Measurements from ENCODE around the gene DNM3. TPM values are rescaled to one million over a fixed set of nuclear protein-coding genes. Genes with fewer than 3 reads are reported as not detected.

Gene DNM3
- total and polyA plus RNA-seq, 2 experiments from 2014 or later: 5.2 to 12.2 TPM

DNA sequence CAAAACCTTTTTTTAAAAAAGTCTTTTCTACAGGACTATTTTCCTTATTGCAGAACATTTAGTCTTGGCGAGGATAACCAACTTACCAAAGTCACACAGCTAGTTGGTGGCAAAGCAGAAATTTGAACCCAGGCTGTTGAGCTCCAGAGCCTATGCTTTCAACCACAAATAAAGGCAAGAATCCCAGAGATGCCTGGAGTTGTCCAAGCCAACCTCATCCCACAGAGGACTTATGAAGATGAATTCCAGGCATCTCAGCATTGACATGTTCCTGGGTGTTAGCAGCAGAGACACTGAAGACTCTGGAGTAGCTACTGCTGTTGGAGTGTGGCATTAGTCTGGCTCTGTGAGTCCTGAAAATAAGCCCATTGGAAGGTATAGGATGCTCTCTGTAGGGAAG lies 291.5 kb downstream of the DNM3 start:
- H3K4me3 ChIP-seq: no peak overlapping the region
- H3K9me2 ChIP-seq (ENCODE audit: insufficient read depth): no peaks in the 10 kb centered on the region
- H2AFZ ChIP-seq: no peak overlapping the region
- Mint-ChIP-seq H3K4me3 (no peak overlapping the region), H3K4me1 (no peaks in the 10 kb centered on the region), H3K27ac (no peak overlapping the region), H3K36me3 (ENCODE audit: low read depth) (no peaks in the 10 kb centered on the region), H3K27me3 (ENCODE audit: insufficient read depth, low read depth, poor library complexity) (peaks cover 2% of the 10 kb centered on the region), H3K9me3 (peaks cover 3% of the 10 kb centered on the region; the same call in 1 of the 3 replicates)
- H3K27ac ChIP-seq (ENCODE audit: low read depth): no peak overlapping the region
- no peaks in the 10 kb centered on the region for H3K4me1 ChIP-seq (ENCODE audit: insufficient read depth)
- no peaks in the 10 kb centered on the region for H3K79me2 ChIP-seq (replicated peaks; ENCODE audit: insufficient read depth)
- TF ChIP-seq POLR2AphosphoS5 (IDR thresholded peaks at IDR 0.05; ENCODE audit: low read depth) (no peak), ZNF331 (CRISPR knock-in tag; IDR thresholded peaks at IDR 0.05; ENCODE audit: low read depth) (no peak), CREB1 (CRISPR knock-in tag; IDR thresholded peaks at IDR 0.05; ENCODE audit: low read depth) (no peak), EZH2phosphoT487 (IDR thresholded peaks at IDR 0.05; ENCODE audit: unreplicated experiment) (no peak), JUNB (IDR thresholded peaks at IDR 0.05; ENCODE audit: unreplicated experiment) (no peak), STAT1 (IDR thresholded peaks at IDR 0.05; ENCODE audit: unreplicated experiment) (no peak), EZH2 (IDR thresholded peaks at IDR 0.05; ENCODE audit: low read depth, unreplicated experiment) (no peak), NANOG (IDR thresholded peaks at IDR 0.05; ENCODE audit: borderline replicate concordance) (no peak), ZNF114 (CRISPR knock-in tag; IDR thresholded peaks at IDR 0.05) (no peak)
- TF ChIP-seq, protein P1, sequence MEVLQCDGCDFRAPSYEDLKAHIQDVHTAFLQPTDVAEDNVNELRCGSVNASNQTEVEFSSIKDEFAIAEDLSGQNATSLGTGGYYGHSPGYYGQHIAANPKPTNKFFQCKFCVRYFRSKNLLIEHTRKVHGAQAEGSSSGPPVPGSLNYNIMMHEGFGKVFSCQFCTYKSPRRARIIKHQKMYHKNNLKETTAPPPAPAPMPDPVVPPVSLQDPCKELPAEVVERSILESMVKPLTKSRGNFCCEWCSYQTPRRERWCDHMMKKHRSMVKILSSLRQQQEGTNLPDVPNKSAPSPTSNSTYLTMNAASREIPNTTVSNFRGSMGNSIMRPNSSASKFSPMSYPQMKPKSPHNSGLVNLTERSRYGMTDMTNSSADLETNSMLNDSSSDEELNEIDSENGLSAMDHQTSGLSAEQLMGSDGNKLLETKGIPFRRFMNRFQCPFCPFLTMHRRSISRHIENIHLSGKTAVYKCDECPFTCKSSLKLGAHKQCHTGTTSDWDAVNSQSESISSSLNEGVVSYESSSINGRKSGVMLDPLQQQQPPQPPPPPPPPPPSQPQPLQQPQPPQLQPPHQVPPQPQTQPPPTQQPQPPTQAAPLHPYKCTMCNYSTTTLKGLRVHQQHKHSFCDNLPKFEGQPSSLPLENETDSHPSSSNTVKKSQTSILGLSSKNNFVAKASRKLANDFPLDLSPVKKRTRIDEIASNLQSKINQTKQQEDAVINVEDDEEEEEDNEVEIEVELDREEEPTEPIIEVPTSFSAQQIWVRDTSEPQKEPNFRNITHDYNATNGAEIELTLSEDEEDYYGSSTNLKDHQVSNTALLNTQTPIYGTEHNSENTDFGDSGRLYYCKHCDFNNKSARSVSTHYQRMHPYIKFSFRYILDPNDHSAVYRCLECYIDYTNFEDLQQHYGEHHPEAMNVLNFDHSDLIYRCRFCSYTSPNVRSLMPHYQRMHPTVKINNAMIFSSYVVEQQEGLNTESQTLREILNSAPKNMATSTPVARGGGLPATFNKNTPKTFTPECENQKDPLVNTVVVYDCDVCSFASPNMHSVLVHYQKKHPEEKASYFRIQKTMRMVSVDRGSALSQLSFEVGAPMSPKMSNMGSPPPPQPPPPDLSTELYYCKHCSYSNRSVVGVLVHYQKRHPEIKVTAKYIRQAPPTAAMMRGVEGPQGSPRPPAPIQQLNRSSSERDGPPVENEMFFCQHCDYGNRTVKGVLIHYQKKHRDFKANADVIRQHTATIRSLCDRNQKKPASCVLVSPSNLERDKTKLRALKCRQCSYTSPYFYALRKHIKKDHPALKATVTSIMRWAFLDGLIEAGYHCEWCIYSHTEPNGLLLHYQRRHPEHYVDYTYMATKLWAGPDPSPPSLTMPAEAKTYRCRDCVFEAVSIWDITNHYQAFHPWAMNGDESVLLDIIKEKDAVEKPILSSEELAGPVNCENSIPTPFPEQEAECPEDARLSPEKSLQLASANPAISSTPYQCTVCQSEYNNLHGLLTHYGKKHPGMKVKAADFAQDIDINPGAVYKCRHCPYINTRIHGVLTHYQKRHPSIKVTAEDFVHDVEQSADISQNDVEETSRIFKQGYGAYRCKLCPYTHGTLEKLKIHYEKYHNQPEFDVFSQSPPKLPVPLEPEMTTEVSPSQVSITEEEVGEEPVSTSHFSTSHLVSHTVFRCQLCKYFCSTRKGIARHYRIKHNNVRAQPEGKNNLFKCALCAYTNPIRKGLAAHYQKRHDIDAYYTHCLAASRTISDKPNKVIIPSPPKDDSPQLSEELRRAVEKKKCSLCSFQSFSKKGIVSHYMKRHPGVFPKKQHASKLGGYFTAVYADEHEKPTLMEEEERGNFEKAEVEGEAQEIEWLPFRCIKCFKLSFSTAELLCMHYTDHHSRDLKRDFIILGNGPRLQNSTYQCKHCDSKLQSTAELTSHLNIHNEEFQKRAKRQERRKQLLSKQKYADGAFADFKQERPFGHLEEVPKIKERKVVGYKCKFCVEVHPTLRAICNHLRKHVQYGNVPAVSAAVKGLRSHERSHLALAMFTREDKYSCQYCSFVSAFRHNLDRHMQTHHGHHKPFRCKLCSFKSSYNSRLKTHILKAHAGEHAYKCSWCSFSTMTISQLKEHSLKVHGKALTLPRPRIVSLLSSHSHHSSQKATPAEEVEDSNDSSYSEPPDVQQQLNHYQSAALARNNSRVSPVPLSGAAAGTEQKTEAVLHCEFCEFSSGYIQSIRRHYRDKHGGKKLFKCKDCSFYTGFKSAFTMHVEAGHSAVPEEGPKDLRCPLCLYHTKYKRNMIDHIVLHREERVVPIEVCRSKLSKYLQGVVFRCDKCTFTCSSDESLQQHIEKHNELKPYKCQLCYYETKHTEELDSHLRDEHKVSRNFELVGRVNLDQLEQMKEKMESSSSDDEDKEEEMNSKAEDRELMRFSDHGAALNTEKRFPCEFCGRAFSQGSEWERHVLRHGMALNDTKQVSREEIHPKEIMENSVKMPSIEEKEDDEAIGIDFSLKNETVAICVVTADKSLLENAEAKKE (CRISPR knock-in tag; IDR thresholded peaks at IDR 0.05): no peak
- TF ChIP-seq, protein P2, sequence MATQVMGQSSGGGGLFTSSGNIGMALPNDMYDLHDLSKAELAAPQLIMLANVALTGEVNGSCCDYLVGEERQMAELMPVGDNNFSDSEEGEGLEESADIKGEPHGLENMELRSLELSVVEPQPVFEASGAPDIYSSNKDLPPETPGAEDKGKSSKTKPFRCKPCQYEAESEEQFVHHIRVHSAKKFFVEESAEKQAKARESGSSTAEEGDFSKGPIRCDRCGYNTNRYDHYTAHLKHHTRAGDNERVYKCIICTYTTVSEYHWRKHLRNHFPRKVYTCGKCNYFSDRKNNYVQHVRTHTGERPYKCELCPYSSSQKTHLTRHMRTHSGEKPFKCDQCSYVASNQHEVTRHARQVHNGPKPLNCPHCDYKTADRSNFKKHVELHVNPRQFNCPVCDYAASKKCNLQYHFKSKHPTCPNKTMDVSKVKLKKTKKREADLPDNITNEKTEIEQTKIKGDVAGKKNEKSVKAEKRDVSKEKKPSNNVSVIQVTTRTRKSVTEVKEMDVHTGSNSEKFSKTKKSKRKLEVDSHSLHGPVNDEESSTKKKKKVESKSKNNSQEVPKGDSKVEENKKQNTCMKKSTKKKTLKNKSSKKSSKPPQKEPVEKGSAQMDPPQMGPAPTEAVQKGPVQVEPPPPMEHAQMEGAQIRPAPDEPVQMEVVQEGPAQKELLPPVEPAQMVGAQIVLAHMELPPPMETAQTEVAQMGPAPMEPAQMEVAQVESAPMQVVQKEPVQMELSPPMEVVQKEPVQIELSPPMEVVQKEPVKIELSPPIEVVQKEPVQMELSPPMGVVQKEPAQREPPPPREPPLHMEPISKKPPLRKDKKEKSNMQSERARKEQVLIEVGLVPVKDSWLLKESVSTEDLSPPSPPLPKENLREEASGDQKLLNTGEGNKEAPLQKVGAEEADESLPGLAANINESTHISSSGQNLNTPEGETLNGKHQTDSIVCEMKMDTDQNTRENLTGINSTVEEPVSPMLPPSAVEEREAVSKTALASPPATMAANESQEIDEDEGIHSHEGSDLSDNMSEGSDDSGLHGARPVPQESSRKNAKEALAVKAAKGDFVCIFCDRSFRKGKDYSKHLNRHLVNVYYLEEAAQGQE (IDR thresholded peaks at IDR 0.05; ENCODE audit: unreplicated experiment): no peak
- TF ChIP-seq, protein P3, sequence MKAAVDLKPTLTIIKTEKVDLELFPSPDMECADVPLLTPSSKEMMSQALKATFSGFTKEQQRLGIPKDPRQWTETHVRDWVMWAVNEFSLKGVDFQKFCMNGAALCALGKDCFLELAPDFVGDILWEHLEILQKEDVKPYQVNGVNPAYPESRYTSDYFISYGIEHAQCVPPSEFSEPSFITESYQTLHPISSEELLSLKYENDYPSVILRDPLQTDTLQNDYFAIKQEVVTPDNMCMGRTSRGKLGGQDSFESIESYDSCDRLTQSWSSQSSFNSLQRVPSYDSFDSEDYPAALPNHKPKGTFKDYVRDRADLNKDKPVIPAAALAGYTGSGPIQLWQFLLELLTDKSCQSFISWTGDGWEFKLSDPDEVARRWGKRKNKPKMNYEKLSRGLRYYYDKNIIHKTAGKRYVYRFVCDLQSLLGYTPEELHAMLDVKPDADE (IDR thresholded peaks at IDR 0.05): no peak
- TF ChIP-seq, protein P4, sequence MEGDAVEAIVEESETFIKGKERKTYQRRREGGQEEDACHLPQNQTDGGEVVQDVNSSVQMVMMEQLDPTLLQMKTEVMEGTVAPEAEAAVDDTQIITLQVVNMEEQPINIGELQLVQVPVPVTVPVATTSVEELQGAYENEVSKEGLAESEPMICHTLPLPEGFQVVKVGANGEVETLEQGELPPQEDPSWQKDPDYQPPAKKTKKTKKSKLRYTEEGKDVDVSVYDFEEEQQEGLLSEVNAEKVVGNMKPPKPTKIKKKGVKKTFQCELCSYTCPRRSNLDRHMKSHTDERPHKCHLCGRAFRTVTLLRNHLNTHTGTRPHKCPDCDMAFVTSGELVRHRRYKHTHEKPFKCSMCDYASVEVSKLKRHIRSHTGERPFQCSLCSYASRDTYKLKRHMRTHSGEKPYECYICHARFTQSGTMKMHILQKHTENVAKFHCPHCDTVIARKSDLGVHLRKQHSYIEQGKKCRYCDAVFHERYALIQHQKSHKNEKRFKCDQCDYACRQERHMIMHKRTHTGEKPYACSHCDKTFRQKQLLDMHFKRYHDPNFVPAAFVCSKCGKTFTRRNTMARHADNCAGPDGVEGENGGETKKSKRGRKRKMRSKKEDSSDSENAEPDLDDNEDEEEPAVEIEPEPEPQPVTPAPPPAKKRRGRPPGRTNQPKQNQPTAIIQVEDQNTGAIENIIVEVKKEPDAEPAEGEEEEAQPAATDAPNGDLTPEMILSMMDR (conservative IDR thresholded peaks at IDR 0.05; ENCODE audit: low read depth in 2 of 2): no peak
- H3K27me3 ChIP-seq (ENCODE audit: insufficient read depth): no peaks in the 10 kb centered on the region
- ATAC-seq (no peak), DNase-seq (ENCODE audit: low spot score) (no peak)
- no peak overlapping the region for H3K4me2 ChIP-seq
- H3K36me3 ChIP-seq (ENCODE audit: insufficient read depth): no peaks in the 10 kb centered on the region
- H3F3A ChIP-seq (replicated peaks; ENCODE audit: low read depth): no peaks in the 10 kb centered on the region
- H4K20me1 ChIP-seq (replicated peaks; ENCODE audit: insufficient read depth): no peaks in the 10 kb centered on the region
